Hematopoietic multipotent progenitor cell treated with erythropoietin and hydrocortisone succinate and interleukin-3 and kit ligand, for 17 days (in vitro differentiated cells): Measurements from ENCODE around the gene RSPO1.

Experiments used
- DNase-seq: peaks from one replicate; pipeline ENCODE4 v3.0.0-alpha.2; 2015; ENCODE audit warnings: low spot score

Gene RSPO1

GRCh38 chr1:37656881-37657280 is 22.2 kb upstream of the RSPO1 start:
- DNase-seq: no peak

GRCh38 chr1:37656026-37656425 is 21.3 kb upstream of the RSPO1 start:
- DNase-seq: no peak

GRCh38 chr1:37655274-37655673 is 20.6 kb upstream of the RSPO1 start:
- DNase-seq: no peak

- no peak for DNase-seq
Measured at GRCh38 chr1:37653906-37654305, 19.2 kb upstream of the RSPO1 start.

- no peak for DNase-seq
Measured at GRCh38 chr1:37652976-37653375, 18.3 kb upstream of the RSPO1 start.

- no peak for DNase-seq
Measured at GRCh38 chr1:37651803-37652202, 17.1 kb upstream of the RSPO1 start.

GRCh38 chr1:37650721-37651120 is 16.0 kb upstream of the RSPO1 start:
- no peak for DNase-seq

- DNase-seq: no peak
Measured at GRCh38 chr1:37650173-37650572, 15.5 kb upstream of the RSPO1 start.

- no peak for DNase-seq
Measured at GRCh38 chr1:37647281-37647680, 12.6 kb upstream of the RSPO1 start.

GRCh38 chr1:37641059-37641458 is 6.4 kb upstream of the RSPO1 start:
- no peak for DNase-seq

- no peak for DNase-seq
Measured at GRCh38 chr1:37636435-37636834, 1.7 kb upstream of the RSPO1 start.

GRCh38 chr1:37634992-37635902 is 555 bp upstream of the RSPO1 start:
- DNase-seq: no peak

GRCh38 chr1:37633938-37634243 is 801 bp downstream of the RSPO1 start:
- no peak for DNase-seq

GRCh38 chr1:37633040-37633937 is 1.4 kb downstream of the RSPO1 start:
- DNase-seq: no peak

GRCh38 chr1:37631036-37631435 is 3.7 kb downstream of the RSPO1 start:
- DNase-seq: no peak

- no peak for DNase-seq
Measured at GRCh38 chr1:37630426-37631028, 4.2 kb downstream of the RSPO1 start.

GRCh38 chr1:37629726-37630425 is 4.8 kb downstream of the RSPO1 start:
- DNase-seq: no peak

GRCh38 chr1:37629008-37629407 is 5.7 kb downstream of the RSPO1 start:
- DNase-seq: no peak

GRCh38 chr1:37628026-37628556 is 6.6 kb downstream of the RSPO1 start:
- no peak for DNase-seq

GRCh38 chr1:37622131-37622530 is 12.6 kb downstream of the RSPO1 start:
- no peak for DNase-seq

- DNase-seq: no peak
Measured at GRCh38 chr1:37621326-37621870, 13.3 kb downstream of the RSPO1 start.

GRCh38 chr1:37620707-37621106 is 14.0 kb downstream of the RSPO1 start:
- no peak for DNase-seq
